ENCODE data around the gene TAF13. TPM values are rescaled to one million over a fixed set of nuclear protein-coding genes. Genes with fewer than 3 reads are reported as not detected.

The TAF13 gene
- total RNA-seq, 1 experiment from 2014 or later: 27.3 TPM

DNA sequence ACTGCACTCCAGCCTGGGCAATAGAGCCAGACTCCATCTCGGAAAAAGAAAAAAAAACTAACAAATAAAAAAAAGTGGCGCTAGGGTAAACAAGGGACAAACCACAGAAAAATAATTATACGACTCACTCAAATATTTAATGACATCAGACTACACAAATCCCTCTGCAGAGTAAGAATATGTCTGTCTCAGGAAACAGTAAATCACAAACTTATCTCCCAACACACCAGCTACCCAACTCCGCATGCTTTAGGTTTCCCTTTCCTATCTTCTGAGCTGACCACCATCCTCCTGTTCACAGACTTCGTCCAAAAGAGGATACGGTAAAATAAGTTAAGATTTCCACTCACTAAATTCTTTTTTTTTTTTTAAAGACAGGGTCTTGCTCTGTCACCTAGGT is 50.1 kb downstream of the TAF13 start:
- H4K20me1 ChIP-seq (ENCODE audit: insufficient read depth): no peaks in the 10 kb centered on the region
- no peak overlapping the region for H3K9ac ChIP-seq (ENCODE audit: low read length)
- H3K9me2 ChIP-seq (ENCODE audit: insufficient read depth): no peaks in the 10 kb centered on the region
- ChIA-PET CTCF (no interaction called here), POLR2A (no interaction called here), RAD21 (ENCODE audit: low non-redundant PET in 1 of 2, low total read pairs in 2 of 2, uncharacterized antibody in 2 of 2, unreplicated experiment in 2 of 2) (no interaction called here)
- TF ChIP-seq ELF1 (IDR thresholded peaks at IDR 0.05; ENCODE audit: borderline replicate concordance, low read depth) (no peak), RAD21 (IDR thresholded peaks at IDR 0.05; ENCODE audit: low read depth) (no peak), EGR1 (IDR thresholded peaks at IDR 0.05; ENCODE audit: low read depth) (no peak), EZH2phosphoT487 (IDR thresholded peaks at IDR 0.05; ENCODE audit: borderline replicate concordance) (no peak), JUND (IDR thresholded peaks at IDR 0.05) (no peak), YY1 (IDR thresholded peaks at IDR 0.05; ENCODE audit: extremely low read depth, insufficient replicate concordance, low read depth, low read length) (no peak), TCF7L2 (IDR thresholded peaks at IDR 0.05; ENCODE audit: borderline replicate concordance, extremely low read depth, insufficient read depth, insufficient read length) (no peak), CEBPB (IDR thresholded peaks at IDR 0.05; ENCODE audit: low read depth) (no peak), ZNF274 (IDR thresholded peaks at IDR 0.05; ENCODE audit: low read depth, low read length) (no peak), SIN3A (IDR thresholded peaks at IDR 0.05; ENCODE audit: low read depth) (no peak), ZFX (IDR thresholded peaks at IDR 0.05) (no peak), SRF (IDR thresholded peaks at IDR 0.05; ENCODE audit: low read depth) (no peak), CBX3 (IDR thresholded peaks at IDR 0.05; ENCODE audit: low read depth) (no peak)
- TF ChIP-seq, protein P1, sequence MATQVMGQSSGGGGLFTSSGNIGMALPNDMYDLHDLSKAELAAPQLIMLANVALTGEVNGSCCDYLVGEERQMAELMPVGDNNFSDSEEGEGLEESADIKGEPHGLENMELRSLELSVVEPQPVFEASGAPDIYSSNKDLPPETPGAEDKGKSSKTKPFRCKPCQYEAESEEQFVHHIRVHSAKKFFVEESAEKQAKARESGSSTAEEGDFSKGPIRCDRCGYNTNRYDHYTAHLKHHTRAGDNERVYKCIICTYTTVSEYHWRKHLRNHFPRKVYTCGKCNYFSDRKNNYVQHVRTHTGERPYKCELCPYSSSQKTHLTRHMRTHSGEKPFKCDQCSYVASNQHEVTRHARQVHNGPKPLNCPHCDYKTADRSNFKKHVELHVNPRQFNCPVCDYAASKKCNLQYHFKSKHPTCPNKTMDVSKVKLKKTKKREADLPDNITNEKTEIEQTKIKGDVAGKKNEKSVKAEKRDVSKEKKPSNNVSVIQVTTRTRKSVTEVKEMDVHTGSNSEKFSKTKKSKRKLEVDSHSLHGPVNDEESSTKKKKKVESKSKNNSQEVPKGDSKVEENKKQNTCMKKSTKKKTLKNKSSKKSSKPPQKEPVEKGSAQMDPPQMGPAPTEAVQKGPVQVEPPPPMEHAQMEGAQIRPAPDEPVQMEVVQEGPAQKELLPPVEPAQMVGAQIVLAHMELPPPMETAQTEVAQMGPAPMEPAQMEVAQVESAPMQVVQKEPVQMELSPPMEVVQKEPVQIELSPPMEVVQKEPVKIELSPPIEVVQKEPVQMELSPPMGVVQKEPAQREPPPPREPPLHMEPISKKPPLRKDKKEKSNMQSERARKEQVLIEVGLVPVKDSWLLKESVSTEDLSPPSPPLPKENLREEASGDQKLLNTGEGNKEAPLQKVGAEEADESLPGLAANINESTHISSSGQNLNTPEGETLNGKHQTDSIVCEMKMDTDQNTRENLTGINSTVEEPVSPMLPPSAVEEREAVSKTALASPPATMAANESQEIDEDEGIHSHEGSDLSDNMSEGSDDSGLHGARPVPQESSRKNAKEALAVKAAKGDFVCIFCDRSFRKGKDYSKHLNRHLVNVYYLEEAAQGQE (IDR thresholded peaks at IDR 0.05; ENCODE audit: low read depth): no peak
- TF ChIP-seq, protein P2, sequence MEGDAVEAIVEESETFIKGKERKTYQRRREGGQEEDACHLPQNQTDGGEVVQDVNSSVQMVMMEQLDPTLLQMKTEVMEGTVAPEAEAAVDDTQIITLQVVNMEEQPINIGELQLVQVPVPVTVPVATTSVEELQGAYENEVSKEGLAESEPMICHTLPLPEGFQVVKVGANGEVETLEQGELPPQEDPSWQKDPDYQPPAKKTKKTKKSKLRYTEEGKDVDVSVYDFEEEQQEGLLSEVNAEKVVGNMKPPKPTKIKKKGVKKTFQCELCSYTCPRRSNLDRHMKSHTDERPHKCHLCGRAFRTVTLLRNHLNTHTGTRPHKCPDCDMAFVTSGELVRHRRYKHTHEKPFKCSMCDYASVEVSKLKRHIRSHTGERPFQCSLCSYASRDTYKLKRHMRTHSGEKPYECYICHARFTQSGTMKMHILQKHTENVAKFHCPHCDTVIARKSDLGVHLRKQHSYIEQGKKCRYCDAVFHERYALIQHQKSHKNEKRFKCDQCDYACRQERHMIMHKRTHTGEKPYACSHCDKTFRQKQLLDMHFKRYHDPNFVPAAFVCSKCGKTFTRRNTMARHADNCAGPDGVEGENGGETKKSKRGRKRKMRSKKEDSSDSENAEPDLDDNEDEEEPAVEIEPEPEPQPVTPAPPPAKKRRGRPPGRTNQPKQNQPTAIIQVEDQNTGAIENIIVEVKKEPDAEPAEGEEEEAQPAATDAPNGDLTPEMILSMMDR (IDR thresholded peaks at IDR 0.05 in 2 of 3, conservative IDR thresholded peaks at IDR 0.05 in 1 of 3; ENCODE audit: borderline replicate concordance in 1 of 3, insufficient read depth in 1 of 3, low read depth in 2 of 3, low read length in 2 of 3): no peak
- TF ChIP-seq, protein P3, sequence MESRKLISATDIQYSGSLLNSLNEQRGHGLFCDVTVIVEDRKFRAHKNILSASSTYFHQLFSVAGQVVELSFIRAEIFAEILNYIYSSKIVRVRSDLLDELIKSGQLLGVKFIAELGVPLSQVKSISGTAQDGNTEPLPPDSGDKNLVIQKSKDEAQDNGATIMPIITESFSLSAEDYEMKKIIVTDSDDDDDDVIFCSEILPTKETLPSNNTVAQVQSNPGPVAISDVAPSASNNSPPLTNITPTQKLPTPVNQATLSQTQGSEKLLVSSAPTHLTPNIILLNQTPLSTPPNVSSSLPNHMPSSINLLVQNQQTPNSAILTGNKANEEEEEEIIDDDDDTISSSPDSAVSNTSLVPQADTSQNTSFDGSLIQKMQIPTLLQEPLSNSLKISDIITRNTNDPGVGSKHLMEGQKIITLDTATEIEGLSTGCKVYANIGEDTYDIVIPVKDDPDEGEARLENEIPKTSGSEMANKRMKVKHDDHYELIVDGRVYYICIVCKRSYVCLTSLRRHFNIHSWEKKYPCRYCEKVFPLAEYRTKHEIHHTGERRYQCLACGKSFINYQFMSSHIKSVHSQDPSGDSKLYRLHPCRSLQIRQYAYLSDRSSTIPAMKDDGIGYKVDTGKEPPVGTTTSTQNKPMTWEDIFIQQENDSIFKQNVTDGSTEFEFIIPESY (IDR thresholded peaks at IDR 0.05; ENCODE audit: extremely low read depth, insufficient replicate concordance, low read length): no peak
- H3K4me2 ChIP-seq (ENCODE audit: low read length): no peak overlapping the region
- ATAC-seq (no peak), DNase-seq (ENCODE audit: low read depth, low spot score) (no peak)
- no peak overlapping the region for H2AFZ ChIP-seq (ENCODE audit: low read depth, low read length, poor library complexity, severe bottlenecking)
- no peaks in the 10 kb centered on the region for H3K9me3 ChIP-seq (ENCODE audit: control insufficient read depth in 1 of 2, insufficient read depth in 1 of 2, low read depth in 1 of 2, low read length in 2 of 2)
- H3K36me3 ChIP-seq (ENCODE audit: control insufficient read depth in 1 of 2, insufficient read depth in 2 of 2, low read length in 2 of 2): no peaks in the 10 kb centered on the region
- H3K79me2 ChIP-seq (ENCODE audit: insufficient read depth, low read length): no peaks in the 10 kb centered on the region
- no peak overlapping the region for H3K27ac ChIP-seq (ENCODE audit: low read depth, low read length)
- H3K4me3 ChIP-seq (replicated peaks in 1 of 2; ENCODE audit: low read depth in 1 of 2, low read length in 2 of 2): no peak overlapping the region
- no peaks in the 10 kb centered on the region for H3K27me3 ChIP-seq (ENCODE audit: insufficient read depth, low read length)
- no peaks in the 10 kb centered on the region for H3K4me1 ChIP-seq (ENCODE audit: control insufficient read depth in 1 of 2, insufficient read depth in 2 of 2, low read length in 2 of 2)
- BruUV-seq (replicated peaks): no TSS peak
- intact Hi-C loops (cut with micrococcal nuclease): no loop called here
